ENCODE results near the gene FAM8A1. TPM values are rescaled to one million over a fixed set of nuclear protein-coding genes. Genes with fewer than 3 reads are reported as not detected.

Gene FAM8A1
- 12.9 TPM for polyA plus RNA-seq (2012; ENCODE audit: insufficient read depth, insufficient read length, low read depth)

- Histone ChIP-seq H3K4me3 (ENCODE audit: low read depth, low read length) (peak within 1 kb of the TSS; percentile 86), H3K27me3 (no peaks in the 10 kb centered on the region), H3K9me3 (no peaks in the 10 kb centered on the region), H3K36me3 (no peaks in the 10 kb centered on the region; the same call in 1 of the 2 replicates), H3K4me1 (no peaks in the 10 kb centered on the region)
- TF ChIP-seq CTCF (IDR thresholded peaks at IDR 0.05; ENCODE audit: low read depth, low read length) = peak; percentile 46
- peak; percentile 96 for DNase-seq
Measured at GRCh38 chr6:17599877-17600526, at the start of gene FAM8A1. FAM8A1 (plus strand) TSS chr6:17600302; CDS start chr6:17600410, 108 bp downstream.

- TF ChIP-seq CTCF (IDR thresholded peaks at IDR 0.05; ENCODE audit: low read depth, low read length) = no peak
- no peaks in the 10 kb centered on the region for H3K36me3 ChIP-seq
- DNase-seq = no peak
- no peak overlapping the region for H3K4me3 ChIP-seq (ENCODE audit: low read depth, low read length)
- H3K9me3 ChIP-seq = no peaks in the 10 kb centered on the region
- no peaks in the 10 kb centered on the region for H3K4me1 ChIP-seq
- H3K27me3 ChIP-seq = no peaks in the 10 kb centered on the region
Measured at GRCh38 chr6:17551383-17551958, 48.6 kb upstream of the FAM8A1 start.

- no peak for DNase-seq
- TF ChIP-seq CTCF (IDR thresholded peaks at IDR 0.05; ENCODE audit: low read depth, low read length) = no peak
- no peaks in the 10 kb centered on the region for H3K9me3 ChIP-seq
- H3K4me1 ChIP-seq = no peaks in the 10 kb centered on the region
- no peak overlapping the region for H3K4me3 ChIP-seq (ENCODE audit: low read depth, low read length)
- no peaks in the 10 kb centered on the region for H3K36me3 ChIP-seq
- H3K27me3 ChIP-seq = no peaks in the 10 kb centered on the region
Measured at GRCh38 chr6:17552861-17553260, 47.2 kb upstream of the FAM8A1 start.

- no peak for DNase-seq
- H3K4me3 ChIP-seq (ENCODE audit: low read depth, low read length) = no peak overlapping the region
- no peaks in the 10 kb centered on the region for H3K27me3 ChIP-seq
- H3K36me3 ChIP-seq = no peaks in the 10 kb centered on the region
- no peaks in the 10 kb centered on the region for H3K4me1 ChIP-seq
- no peaks in the 10 kb centered on the region for H3K9me3 ChIP-seq
- no peak for TF ChIP-seq CTCF (IDR thresholded peaks at IDR 0.05; ENCODE audit: low read depth, low read length)
Measured at GRCh38 chr6:17556014-17556413, 44.1 kb upstream of the FAM8A1 start.

- Histone ChIP-seq H3K9me3 (no peaks in the 10 kb centered on the region), H3K27me3 (no peaks in the 10 kb centered on the region), H3K4me1 (no peaks in the 10 kb centered on the region), H3K36me3 (no peaks in the 10 kb centered on the region), H3K4me3 (ENCODE audit: low read depth, low read length) (no peak overlapping the region)
- no peak for DNase-seq
- no peak for TF ChIP-seq CTCF (IDR thresholded peaks at IDR 0.05; ENCODE audit: low read depth, low read length)
Measured at GRCh38 chr6:17562636-17563035, 37.5 kb upstream of the FAM8A1 start.

- Histone ChIP-seq H3K36me3 (no peaks in the 10 kb centered on the region), H3K27me3 (no peaks in the 10 kb centered on the region), H3K4me3 (ENCODE audit: low read depth, low read length) (no peak overlapping the region), H3K9me3 (no peaks in the 10 kb centered on the region), H3K4me1 (no peaks in the 10 kb centered on the region)
- no peak for TF ChIP-seq CTCF (IDR thresholded peaks at IDR 0.05; ENCODE audit: low read depth, low read length)
- DNase-seq = no peak
Measured at GRCh38 chr6:17565399-17565798, 34.7 kb upstream of the FAM8A1 start.

Data from BE2C (cell line).